VCaP (cell line): ENCODE measurements around the gene MEIS2.

Experiments used
- H3K27ac ChIP-seq: fragments of 450-650 bp; 2 replicates; pipeline ENCODE4 v1.5.1; 2017
- CTCF ChIP-seq: fragments of 450-650 bp; conservative IDR thresholded peaks from 2 replicates; pipeline ENCODE4 v1.5.1; 2017; ENCODE audit warnings: mild to moderate bottlenecking, moderate library complexity

Gene MEIS2

DNA sequence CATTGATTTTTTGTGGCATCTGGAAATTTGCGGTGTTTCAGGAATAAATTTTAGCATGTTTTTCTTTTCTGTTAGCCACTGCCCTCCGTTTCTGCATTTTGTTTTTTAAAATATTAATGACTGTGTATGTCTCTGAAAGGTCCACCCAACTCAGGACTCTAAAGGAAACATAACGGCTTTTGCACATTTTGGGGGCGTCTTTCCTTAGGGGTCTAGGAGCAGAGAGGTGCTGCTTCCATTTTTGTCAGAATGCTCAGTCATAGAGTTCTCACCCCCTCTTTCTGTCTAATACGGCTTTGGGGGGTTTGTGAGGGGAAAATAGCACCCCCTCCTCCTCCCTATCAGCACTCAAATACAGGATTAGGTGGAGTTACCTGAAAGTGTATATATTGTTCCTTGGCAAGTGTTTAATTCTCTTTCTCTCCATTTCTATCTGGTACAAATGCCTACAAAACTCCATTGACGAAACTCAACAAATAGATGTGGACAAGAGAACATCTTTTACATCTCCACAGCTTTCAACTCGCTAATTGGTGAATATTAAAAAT, 219.4 kb downstream of the MEIS2 start:
- H3K27ac ChIP-seq, result no peak overlapping the region
- no peak for TF ChIP-seq CTCF

GRCh38 chr15:36880224-36880912, 220.0 kb downstream of the MEIS2 start:
- no peak overlapping the region for H3K27ac ChIP-seq
- no peak for TF ChIP-seq CTCF

GRCh38 chr15:36879568-36880222, 220.7 kb downstream of the MEIS2 start:
- no peak for TF ChIP-seq CTCF
- no peak overlapping the region for H3K27ac ChIP-seq

- TF ChIP-seq CTCF, result no peak
- no peak overlapping the region for H3K27ac ChIP-seq
Measured at GRCh38 chr15:36878684-36879262, 221.6 kb downstream of the MEIS2 start.

DNA sequence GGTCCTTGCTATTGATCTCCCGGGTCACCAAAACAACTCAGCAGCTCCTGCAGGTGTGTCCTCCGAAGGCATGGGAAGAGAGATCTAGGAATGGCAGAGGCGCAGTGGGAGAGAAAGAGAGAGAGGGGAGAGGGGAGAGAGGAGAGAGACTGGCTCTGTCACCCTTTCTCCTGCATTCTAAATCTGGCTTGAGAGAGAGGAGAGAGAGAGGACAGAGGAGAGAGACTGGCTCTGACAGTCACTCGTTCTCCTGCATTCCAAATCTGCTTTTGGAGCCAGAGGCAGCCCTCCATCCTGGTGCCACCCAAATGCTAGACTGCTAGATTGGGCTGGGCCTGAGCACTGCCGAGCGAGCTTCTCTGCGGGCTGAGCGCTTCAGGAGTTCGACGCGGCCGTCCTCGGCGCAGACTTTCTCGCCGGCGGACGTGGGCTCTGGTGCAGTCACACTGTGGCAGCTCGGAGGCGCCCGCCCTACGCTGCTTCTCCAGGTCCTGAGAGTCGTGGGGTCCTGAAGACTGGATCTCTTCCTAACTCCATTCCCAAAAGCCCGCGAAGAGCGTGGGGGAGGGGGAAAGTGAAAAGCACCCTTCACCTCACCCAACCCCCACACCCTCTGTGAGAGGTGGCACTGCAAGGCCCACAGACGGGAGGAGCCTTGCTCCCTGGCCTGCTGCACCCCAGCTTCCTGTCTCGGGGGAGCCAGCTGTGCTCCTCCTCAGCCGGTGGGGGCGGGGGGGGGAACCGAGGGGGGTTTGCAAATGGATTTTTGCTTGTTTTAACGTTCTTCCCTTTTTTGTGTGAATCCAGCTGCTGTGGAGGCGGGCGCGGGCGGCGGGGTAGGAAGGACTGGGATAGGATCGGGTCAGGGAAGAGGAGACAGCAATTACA, 222.3 kb downstream of the MEIS2 start:
- no peak overlapping the region for H3K27ac ChIP-seq
- TF ChIP-seq CTCF, result no peak

GRCh38 chr15:36877294-36877693, 223.1 kb downstream of the MEIS2 start:
- no peak for TF ChIP-seq CTCF
- no peak overlapping the region for H3K27ac ChIP-seq
